Breast epithelium (tissue), 4 donors: ENCODE data around the gene KCNJ6. TPM values are rescaled to one million over a fixed set of nuclear protein-coding genes. Genes with fewer than 3 reads are reported as not detected.
"Not testable (repeated sequence)": the region's sequence is repeated elsewhere in the genome, so short reads cannot be mapped to it uniquely, and the experiment has no call there.

Experiments used
- DNase-seq, 2 donors: peaks; one replicate each; pipeline ENCODE4 v3.0.0-alpha.2; 2019; ENCODE audit warnings: low spot score in 2 of 2
- H3K27ac ChIP-seq, 2 donors: fragments of 200-600 bp; sonication (generic) in 1 of 2; one replicate each; pipeline ENCODE4 v1.5.1; 2016 to 2019; ENCODE audit warnings: mild to moderate bottlenecking in 1 of 2
- H3K27me3 ChIP-seq, 2 donors: fragments of 200-600 bp; sonication (generic) in 1 of 2; one replicate each; pipeline versions ENCODE4 v1.5.1 to v1.6.0; 2017 to 2019; ENCODE audit warnings: control low read depth in 1 of 2, mild to moderate bottlenecking in 1 of 2
- H3K36me3 ChIP-seq: fragments of 200-600 bp; one replicate; pipeline ENCODE4 v1.5.1; 2019
- H3K4me1 ChIP-seq, 2 donors: fragments of 200-600 bp; sonication (generic); one replicate each; pipeline ENCODE4 v1.5.1; 2016 to 2019; ENCODE audit warnings: control low read depth in 1 of 2
- H3K4me3 ChIP-seq, 3 donors: fragments of 200-600 bp; sonication (generic); 1 replicate in 2 of 3; 2 replicates in 1 of 3; pipeline ENCODE4 v1.5.1; 2016 to 2019; ENCODE audit warnings: mild to moderate bottlenecking in 3 of 3, moderate library complexity in 2 of 3
- H3K9me3 ChIP-seq, 2 donors: fragments of 200-600 bp; sonication (generic) in 1 of 2; one replicate each; pipeline ENCODE4 v1.5.1; 2016 to 2019; ENCODE audit warnings: control low read depth in 1 of 2
- CTCF ChIP-seq, 3 donors: fragments of 450-650 bp; IDR thresholded peaks; one replicate each; pipeline ENCODE4 v1.5.1; 2016 to 2017; ENCODE audit warnings: antibody characterized with exemption in 3 of 3, mild to moderate bottlenecking in 3 of 3, moderate library complexity in 3 of 3
- POLR2A ChIP-seq: fragments of 450-650 bp; IDR thresholded peaks from one replicate; pipeline ENCODE4 v1.6.1; 2016; ENCODE audit warnings: antibody characterized with exemption, mild to moderate bottlenecking, moderate library complexity
- POLR2AphosphoS5 ChIP-seq, 3 donors: sonication (generic); formaldehyde crosslinking; IDR thresholded peaks; one replicate each; pipeline ENCODE4 v1.6.1; 2017; ENCODE audit warnings: antibody characterized with exemption in 3 of 3
- intact Hi-C: fragments of 100-400 bp; cut with DNase I; formaldehyde crosslinking; loops from one replicate; pipeline ENCODE4 v1.15.1; 2023; ENCODE audit warnings: low total_unique reads
- total RNA-seq, 3 donors: library from RNA; depleted of rRNA; stranded (reverse); fragments of >200 nt; gene quantifications; one replicate each; pipeline ENCODE4 v1.1.0, GENCODE V29; 2016

KCNJ6 gene
- total RNA-seq, 3 donors from 2014 or later: not detected

GRCh38 chr21:37580666-37581065 lies 335.6 kb downstream of the KCNJ6 start:
- Histone ChIP-seq H3K4me3 (no peak overlapping the region), H3K36me3 (no peaks in the 10 kb centered on the region), H3K4me1 (no peaks in the 10 kb centered on the region), H3K9me3 (peaks cover 7 to 22% of the 10 kb centered on the region in 2 donors), H3K27me3 (no peaks in the 10 kb centered on the region), H3K27ac (no peak overlapping the region)
- intact Hi-C loops: no loop called here
- DNase-seq: no peak
- TF ChIP-seq CTCF (IDR thresholded peaks at IDR 0.05) (no peak), POLR2A (no peak), POLR2AphosphoS5 (IDR thresholded peaks at IDR 0.05) (no peak)

GRCh38 chr21:37579356-37579755 lies 336.9 kb downstream of the KCNJ6 start:
- DNase-seq: no peak
- Histone ChIP-seq H3K36me3 (no peaks in the 10 kb centered on the region), H3K4me3 (no peak overlapping the region), H3K27ac (no peak overlapping the region), H3K27me3 (no peaks in the 10 kb centered on the region), H3K4me1 (no peaks in the 10 kb centered on the region), H3K9me3 (peaks cover 7 to 22% of the 10 kb centered on the region in 2 donors)
- intact Hi-C loops: no loop called here
- no peak for TF ChIP-seq POLR2AphosphoS5 (IDR thresholded peaks at IDR 0.05)

GRCh38 chr21:37578471-37579126 lies 337.7 kb downstream of the KCNJ6 start:
- intact Hi-C loops: no loop called here
- TF ChIP-seq POLR2AphosphoS5 (IDR thresholded peaks at IDR 0.05): no peak
- no peak for TF ChIP-seq POLR2A
- TF ChIP-seq CTCF (IDR thresholded peaks at IDR 0.05): no peak
- no peak overlapping the region for H3K27ac ChIP-seq

GRCh38 chr21:37576929-37577328 lies 339.3 kb downstream of the KCNJ6 start:
- intact Hi-C loops, H3K27me3 ChIP-seq, H3K4me3 ChIP-seq, H3K36me3 ChIP-seq, H3K27ac ChIP-seq, DNase-seq, H3K4me1 ChIP-seq: not testable (repeated sequence)
- H3K9me3 ChIP-seq: peaks cover 7 to 22% of the 10 kb centered on the region in 2 donors

More at GRCh38 chr21:37578471-37579126, 337.7 kb downstream of the KCNJ6 start:
- H3K36me3 ChIP-seq: no peaks in the 10 kb centered on the region
- no peak for DNase-seq
- no peaks in the 10 kb centered on the region for H3K4me1 ChIP-seq
- no peaks in the 10 kb centered on the region for H3K27me3 ChIP-seq
- H3K9me3 ChIP-seq: peaks cover 7 to 22% of the 10 kb centered on the region in 2 donors
- H3K4me3 ChIP-seq: no peak overlapping the region

GRCh38 chr21:37575580-37575979 lies 340.7 kb downstream of the KCNJ6 start:
- no peak for DNase-seq

More at GRCh38 chr21:37575580-37575979, 340.7 kb downstream of the KCNJ6 start:
- no peaks in the 10 kb centered on the region for H3K27me3 ChIP-seq
- no peak overlapping the region for H3K4me3 ChIP-seq
- TF ChIP-seq POLR2A: no peak
- no peak for TF ChIP-seq CTCF (IDR thresholded peaks at IDR 0.05)
- TF ChIP-seq POLR2AphosphoS5 (IDR thresholded peaks at IDR 0.05): no peak
- no peak overlapping the region for H3K27ac ChIP-seq
- H3K9me3 ChIP-seq: peaks cover 7 to 22% of the 10 kb centered on the region in 2 donors
- no peaks in the 10 kb centered on the region for H3K4me1 ChIP-seq
- H3K36me3 ChIP-seq: no peaks in the 10 kb centered on the region
- intact Hi-C loops: loop anchor here (1.0 kb wide), 1 partner anchor 18 kb away; no protein-coding TSS in a partner anchor
